Body of pancreas (tissue), 4 donors: ENCODE results near the gene USP25.

ENCODE experiments used
- CTCF ChIP-seq, 7 experiments: fragments of 450-650 bp in 4 of 7; fragments of 200-600 bp in 3 of 7; sonication (generic) in 3 of 7; IDR thresholded peaks; one replicate each; pipeline ENCODE4 v1.5.1; 2016 to 2019; ENCODE audit warnings: antibody characterized with exemption in 7 of 7
- POLR2A ChIP-seq, 3 donors: fragments of 450-650 bp; IDR thresholded peaks; one replicate each; pipeline ENCODE4 v1.6.1; 2016; ENCODE audit warnings: antibody characterized with exemption in 3 of 3, mild to moderate bottlenecking in 2 of 3

- TF ChIP-seq CTCF (IDR thresholded peaks at IDR 0.05) (no peak), POLR2A (IDR thresholded peaks at IDR 0.05) (no peak)
These were observed 23.1 kb upstream of the USP25 start for GRCh38 chr21:15706696-15707095.
